Liver (tissue), 6 donors: Measurements from ENCODE around the gene ADRA1B. TPM values are rescaled to one million over a fixed set of nuclear protein-coding genes. Genes with fewer than 3 reads are reported as not detected.

Experiments used
- CTCF ChIP-seq: fragments of 150-350 bp; IDR thresholded peaks from 2 replicates; pipeline ENCODE4 v1.5.1; 2017; ENCODE audit warnings: improper control_type of control experiment, low read depth, low read length; ENCODE audit not compliant: missing input control
- GABPA ChIP-seq, 2 donors: IDR thresholded peaks in 1 of 2; conservative IDR thresholded peaks in 1 of 2; 2 replicates each; pipeline ENCODE4 v1.6.1; 2016; ENCODE audit warnings: antibody characterized with exemption in 2 of 2, mild to moderate bottlenecking in 1 of 2, moderate library complexity in 1 of 2
- HNF4G ChIP-seq: IDR thresholded peaks from 2 replicates; pipeline ENCODE4 v1.6.1; 2016; ENCODE audit warnings: antibody characterized with exemption
- NR2F2 ChIP-seq: IDR thresholded peaks from 2 replicates; pipeline ENCODE4 v1.6.1; 2016; ENCODE audit warnings: antibody characterized with exemption
- RXRA ChIP-seq, 2 donors: IDR thresholded peaks; 2 replicates each; pipeline ENCODE4 v1.6.1; 2017 to 2018; ENCODE audit warnings: antibody characterized with exemption in 2 of 2, mild to moderate bottlenecking in 1 of 2
- YY1 ChIP-seq: IDR thresholded peaks from 2 replicates; pipeline ENCODE4 v1.6.1; 2016; ENCODE audit warnings: antibody characterized with exemption, mild to moderate bottlenecking
- polyA plus RNA-seq, 2 donors: library from polyadenylated mRNA; stranded (reverse) in 1 of 2; unstranded in 1 of 2; fragments of 200-250 nt in 1 of 2; fragments of >200 nt in 1 of 2; fragmentation: Nextera tagmentation in 1 of 2; extraction: Ambion mirVana in 1 of 2; gene quantifications; one replicate each; pipeline versions ENCODE4 v1.2.1 to v1.2.3, GENCODE V29; 2013 to 2015
- small RNA-seq: library from RNA; depleted of rRNA; stranded (forward); fragments of <200 nt; gene quantifications from one replicate; pipeline ENCODE3, GENCODE V24; 2014
- total RNA-seq, 2 donors: library from RNA; depleted of rRNA; stranded (reverse); fragments of >200 nt; gene quantifications; one replicate each; pipeline ENCODE4 v1.2.3, GENCODE V29; 2014
- TF ChIP-seq, protein P1 (sequence below): IDR thresholded peaks from 2 replicates; pipeline ENCODE4 v1.6.1; 2016; ENCODE audit warnings: antibody characterized with exemption
- donor health status: healthy.
- donor health status: healthy.
- donor health status: healthy.

The ADRA1B gene
- total and polyA plus RNA-seq, 4 donors = 0.70 to 13.1 (median 8.2) TPM

- TF ChIP-seq, protein P1, sequence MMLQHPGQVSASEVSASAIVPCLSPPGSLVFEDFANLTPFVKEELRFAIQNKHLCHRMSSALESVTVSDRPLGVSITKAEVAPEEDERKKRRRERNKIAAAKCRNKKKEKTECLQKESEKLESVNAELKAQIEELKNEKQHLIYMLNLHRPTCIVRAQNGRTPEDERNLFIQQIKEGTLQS = no peak
- TF ChIP-seq YY1 (no peak), RXRA (IDR thresholded peaks at IDR 0.05) (peak in 1 of 2 donors; percentile 32), GABPA (IDR thresholded peaks at IDR 0.05 in 1 of 2, conservative IDR thresholded peaks at IDR 0.05 in 1 of 2) (peak in 1 of 2 donors; percentile 12), CTCF (peak; percentile 86), HNF4G (no peak), NR2F2 (no peak)
Measured at GRCh38 chr5:160021831-160022446, 105.7 kb downstream of the ADRA1B start (continued).

Small RNA genes lying within 50 kb of the gene (small RNA-seq; reads per million reads assigned to genes)
- not detected for gene RF00019

Other genes starting within 250 kb of the ADRA1B start
- 10 to 100 TPM; 18.0 to 18.4 TPM for gene TTC1, start 92.7 kb downstream of the ADRA1B start, total RNA-seq
- 10 to 100 TPM; 26.0 to 35.5 TPM for gene TTC1, start 92.7 kb downstream of the ADRA1B start, polyA plus RNA-seq
- gene PWWP2A, start 203.0 kb downstream of the ADRA1B start, total RNA-seq = 10 to 100 TPM; 11.7 to 14.6 TPM
- 1 to 10 TPM; 4.8 TPM for gene PWWP2A, start 203.0 kb downstream of the ADRA1B start, polyA plus RNA-seq